H1 (cell line): ENCODE results near the gene RNU4-1. TPM values are rescaled to one million over a fixed set of nuclear protein-coding genes. Genes with fewer than 3 reads are reported as not detected.

Experiments used
- CTCF ChIA-PET: fragments of 300-600 bp; sonication (Branson Sonifier 250); formaldehyde crosslinking; loops from one replicate; lab custom pipeline; 2021; ENCODE audit not compliant: partially characterized antibody; lab: Charles Lee
- POLR2A ChIA-PET: fragments of 300-600 bp; sonication (Branson Sonifier 250); formaldehyde crosslinking; loops from one replicate; lab custom pipeline; 2021; ENCODE audit warnings: inconsistent platforms; ENCODE audit not compliant: partially characterized antibody; lab: Charles Lee
- DNase-seq, 2 experiments: peaks; one replicate each; pipeline versions ENCODE4 v3.0.0 to v3.0.0-alpha.2; 2010 to 2022; ENCODE audit warnings: low spot score in 2 of 2, low read depth in 1 of 2, mixed read lengths in 1 of 2
- FAIRE-seq: peaks from 2 replicates; lab custom pipeline; 2011; peaks lifted over from hg19 to GRCh38; lab: Jason Lieb, UNC
- H2AFZ ChIP-seq: 2 replicates; pipeline ENCODE4 v1.8.1; 2012; ENCODE audit warnings: low read length, inconsistent platforms
- H2AK5ac ChIP-seq: 2 replicates; pipeline ENCODE4 v1.6.1; 2013; ENCODE audit warnings: low read depth, low read length
- H2BK120ac ChIP-seq: replicated peaks from 2 replicates; pipeline ENCODE3; 2013; ENCODE audit warnings: low read depth, low read length, inconsistent platforms
- H2BK12ac ChIP-seq: 2 replicates; pipeline ENCODE4 v1.6.1; 2013; ENCODE audit warnings: low read depth, low read length
- H2BK15ac ChIP-seq: 2 replicates; pipeline ENCODE4 v1.6.1; 2013; ENCODE audit warnings: low read length
- H2BK20ac ChIP-seq: 2 replicates; pipeline ENCODE4 v1.6.1; 2013; ENCODE audit warnings: low read length
- H2BK5ac ChIP-seq: 2 replicates; pipeline ENCODE4 v1.6.1; 2013; ENCODE audit warnings: low read depth, low read length
- H3K14ac ChIP-seq: 2 replicates; pipeline ENCODE4 v1.6.1; 2013; ENCODE audit warnings: inconsistent platforms; ENCODE audit not compliant: insufficient read length
- H3K18ac ChIP-seq: 2 replicates; pipeline ENCODE4 v1.6.1; 2013; ENCODE audit warnings: low read length; ENCODE audit errors: extremely low read depth
- H3K23ac ChIP-seq: 2 replicates; pipeline ENCODE4 v1.6.1; 2013; ENCODE audit warnings: inconsistent platforms; ENCODE audit not compliant: insufficient read length
- H3K23me2 ChIP-seq: 2 replicates; pipeline ENCODE4 v1.6.1; 2013; ENCODE audit warnings: low read depth, low read length
- H3K27ac ChIP-seq: 2 replicates; pipeline ENCODE4 v1.6.1; 2011; ENCODE audit warnings: low read depth, low read length, inconsistent platforms
- H3K27me3 ChIP-seq, 4 experiments: replicated peaks in 1 of 4; 1 replicate in 1 of 4; 2 replicates in 3 of 4; pipeline versions ENCODE4 v1.6.1 to v1.8.1; 2011 to 2013; ENCODE audit warnings: low read length in 3 of 4, mild to moderate bottlenecking in 3 of 4, inconsistent platforms in 2 of 4, mixed read lengths in 2 of 4, moderate library complexity in 1 of 4; ENCODE audit not compliant: control insufficient read depth in 3 of 4, insufficient read depth in 3 of 4; ENCODE audit errors: extremely low read depth in 1 of 4
- H3K36me3 ChIP-seq, 4 experiments: 2 replicates each; pipeline versions ENCODE4 v1.6.1 to v1.8.1; 2011 to 2013; ENCODE audit warnings: mild to moderate bottlenecking in 4 of 4, low read length in 3 of 4, moderate library complexity in 2 of 4, control low read depth in 1 of 4, inconsistent platforms in 1 of 4; ENCODE audit not compliant: insufficient read depth in 4 of 4, control insufficient read depth in 2 of 4
- H3K4ac ChIP-seq: replicated peaks from 2 replicates; pipeline ENCODE3; 2013; ENCODE audit warnings: low read length, low read depth, mixed read lengths, inconsistent platforms; ENCODE audit not compliant: insufficient read length
- H3K4me1 ChIP-seq, 4 experiments: replicated peaks in 1 of 4; 1 replicate in 1 of 4; 2 replicates in 3 of 4; pipeline versions ENCODE4 v1.6.1 to v1.8.1; 2011 to 2013; ENCODE audit warnings: low read length in 3 of 4, inconsistent platforms in 2 of 4, mixed read lengths in 1 of 4; ENCODE audit not compliant: insufficient read depth in 4 of 4, control insufficient read depth in 3 of 4
- H3K4me2 ChIP-seq, 2 experiments: 2 replicates each; pipeline versions ENCODE4 v1.6.1 to v1.8.1; 2011 to 2013; ENCODE audit warnings: low read depth in 2 of 2, low read length in 2 of 2, control low read depth in 1 of 2, inconsistent platforms in 1 of 2, mild to moderate bottlenecking in 1 of 2; ENCODE audit not compliant: insufficient read depth in 1 of 2
- H3K4me3 ChIP-seq, 4 experiments: fragments of 200-600, 300-600 bp in 1 of 4; sonication (generic), shearing (Covaris generic), sonication (Bioruptor Twin) in 1 of 4; 2 replicates each; pipeline versions ENCODE4 v1.5.1 to v1.8.1; 2011 to 2016; ENCODE audit warnings: low read length in 4 of 4, low read depth in 3 of 4, control low read depth in 2 of 4, inconsistent platforms in 2 of 4, mild to moderate bottlenecking in 2 of 4, mixed read lengths in 1 of 4, moderate library complexity in 1 of 4; ENCODE audit not compliant: insufficient read depth in 2 of 4; ENCODE audit errors: extremely low read depth in 1 of 4
- H3K56ac ChIP-seq: replicated peaks from 2 replicates; pipeline ENCODE3; 2013; ENCODE audit warnings: low read depth, mild to moderate bottlenecking, mixed read lengths, low read length, inconsistent platforms; ENCODE audit not compliant: insufficient read length
- H3K79me1 ChIP-seq: 2 replicates; pipeline ENCODE4 v1.6.1; 2013; ENCODE audit warnings: low read depth, low read length, control low read depth
- H3K79me2 ChIP-seq, 2 experiments: 2 replicates each; pipeline versions ENCODE4 v1.6.1 to v1.8.1; 2012 to 2013; ENCODE audit warnings: low read length in 2 of 2, mild to moderate bottlenecking in 2 of 2, inconsistent platforms in 1 of 2; ENCODE audit not compliant: insufficient read depth in 2 of 2, control insufficient read depth in 1 of 2
- H3K9ac ChIP-seq, 4 experiments: replicated peaks in 1 of 4; 1 replicate in 1 of 4; 2 replicates in 3 of 4; pipeline versions ENCODE4 v1.6.1 to v1.8.1; 2011 to 2013; ENCODE audit warnings: low read depth in 3 of 4, low read length in 3 of 4, control low read depth in 2 of 4, mild to moderate bottlenecking in 2 of 4, moderate library complexity in 2 of 4, inconsistent platforms in 1 of 4; ENCODE audit errors: extremely low read depth in 1 of 4
- H3K9me3 ChIP-seq, 2 experiments: 2 replicates each; pipeline versions ENCODE4 v1.6.1 to v1.8.1; 2012 to 2013; ENCODE audit warnings: mild to moderate bottlenecking in 2 of 2, moderate library complexity in 2 of 2, control low read depth in 1 of 2, inconsistent platforms in 1 of 2, low read depth in 1 of 2, low read length in 1 of 2, mixed read lengths in 1 of 2; ENCODE audit not compliant: insufficient read depth in 2 of 2
- H4K20me1 ChIP-seq, 2 experiments: replicated peaks in 1 of 2; 2 replicates each; pipeline versions ENCODE3 to v1.8.1; 2011 to 2013; ENCODE audit warnings: inconsistent platforms in 2 of 2, low read length in 2 of 2, mild to moderate bottlenecking in 1 of 2; ENCODE audit not compliant: insufficient read depth in 2 of 2, control insufficient read depth in 1 of 2
- H4K5ac ChIP-seq: 2 replicates; pipeline ENCODE4 v1.6.1; 2013; ENCODE audit warnings: low read length, low read depth, mixed read lengths, inconsistent platforms; ENCODE audit not compliant: insufficient read length
- H4K8ac ChIP-seq: 2 replicates; pipeline ENCODE4 v1.8.0; 2013; ENCODE audit warnings: mild to moderate bottlenecking, moderate library complexity, low read length, inconsistent platforms; ENCODE audit not compliant: insufficient read depth; ENCODE audit errors: extremely low read depth
- H4K91ac ChIP-seq: replicated peaks from 2 replicates; pipeline ENCODE3; 2013; ENCODE audit warnings: low read length, mixed read lengths, inconsistent platforms; ENCODE audit not compliant: insufficient read length
- CTCF ChIP-seq, 3 experiments: IDR thresholded peaks; 1 replicate in 2 of 3; 2 replicates in 1 of 3; pipeline versions ENCODE4 v1.5.1 to v1.6.1; 2011; ENCODE audit warnings: low read length in 3 of 3, mild to moderate bottlenecking in 3 of 3, inconsistent platforms in 2 of 3, low read depth in 1 of 3, moderate library complexity in 1 of 3; ENCODE audit not compliant: insufficient read depth in 1 of 3; ENCODE audit errors: control extremely low read depth in 1 of 3
- HDAC2 ChIP-seq, 2 experiments: fragments of 300-600 bp in 1 of 2; sonication (generic) in 1 of 2; IDR thresholded peaks; 2 replicates each; pipeline ENCODE4 v1.6.1; 2011 to 2012; ENCODE audit warnings: low read depth in 2 of 2, low read length in 2 of 2, mild to moderate bottlenecking in 2 of 2, moderate library complexity in 2 of 2, borderline replicate concordance in 1 of 2, inconsistent platforms in 1 of 2
- RAD21 ChIP-seq, 2 experiments: IDR thresholded peaks in 1 of 2; conservative IDR thresholded peaks in 1 of 2; 2 replicates each; pipeline ENCODE4 v1.6.1; 2011; ENCODE audit warnings: low read depth in 2 of 2, low read length in 2 of 2, improper control_type of control experiment in 1 of 2, inconsistent platforms in 1 of 2, mild to moderate bottlenecking in 1 of 2, moderate library complexity in 1 of 2
- ZNF274 ChIP-seq: IDR thresholded peaks from 2 replicates; pipeline ENCODE4 v1.7.0; 2012; ENCODE audit warnings: low read length, borderline replicate concordance; ENCODE audit errors: extremely low read depth
- WGBS, 2 experiments: shearing (Covaris generic) in 1 of 2; methylation state at CpG; one replicate each; pipeline versions ENCODE4 v1.1.6 to v1.1.7; 2013 to 2015; ENCODE audit warnings: low lambda C conversion rate in 2 of 2, mixed read lengths in 2 of 2, inconsistent platforms in 1 of 2, low coverage in 1 of 2, missing lambda C conversion rate in 1 of 2; ENCODE audit not compliant: insufficient replicate concordance in 2 of 2, insufficient coverage in 1 of 2, insufficient read length in 1 of 2; ENCODE audit errors: extremely low coverage in 1 of 2, missing lambda C conversion rate in 1 of 2; 5-methylcytosine and 5-hydroxymethylcytosine counted together
- polyA plus RNA-seq, 7 experiments: library from polyadenylated mRNA; depleted of rRNA in 3 of 7; stranded (reverse) in 5 of 7; unstranded in 2 of 7; fragments of >200 nt in 5 of 7; fragments of 200-250 nt in 2 of 7; gene quantifications; 1 replicate in 5 of 7; 2 replicates in 1 of 7; 4 replicates in 1 of 7; pipeline versions ENCODE4 v1.2.1 to v1.2.3, GENCODE V29; 2011 to 2013; ENCODE audit warnings: missing spikeins in 2 of 7, mixed read lengths in 2 of 7
- total RNA-seq: library from RNA; stranded (reverse); fragmentation: NEBNext Ultra II Directional; extraction: Animal tissue kit (Norgen Biotek cat#: 25700); gene quantifications from 2 replicates; pipeline ENCODE4 v1.2.1, GENCODE V29; 2021

The RNU4-1 gene
- total and polyA plus RNA-seq, 2 of the 8 experiments (the other 6 are each of a cell fraction or from before 2014, with no cell fraction given) = under 0.01 to 1,424 TPM

DNA sequence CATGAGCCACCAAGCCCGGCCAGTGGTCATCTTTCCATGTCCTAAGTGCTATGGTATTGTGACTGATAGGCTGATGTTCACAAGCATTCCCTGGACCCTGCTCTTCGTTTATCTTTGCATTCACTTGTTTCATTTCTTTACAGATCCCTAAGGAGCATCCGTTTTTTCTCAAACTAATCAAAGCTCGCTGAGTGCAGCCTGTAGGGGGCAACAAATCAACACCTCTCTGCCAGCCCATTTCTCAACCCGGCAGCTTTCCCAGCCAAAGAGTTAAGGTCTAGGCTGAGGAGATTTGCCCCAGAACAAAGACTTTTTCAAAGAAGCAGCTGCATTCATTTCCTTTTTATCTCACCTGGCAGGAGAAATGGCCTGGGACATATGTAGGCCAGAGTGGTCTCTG is 21.2 kb upstream of the RNU4-1 start:
- Histone ChIP-seq H3K4ac (no peak overlapping the region), H2BK5ac (no peak overlapping the region), H4K8ac (no peak overlapping the region), H2BK120ac (no peak overlapping the region), H4K5ac (no peak overlapping the region), H3K27ac (no peak overlapping the region), H3K9ac (no peak overlapping the region), H3K79me1 (no peaks in the 10 kb centered on the region), H3K23me2 (peaks cover 3% of the 10 kb centered on the region; the same call in 1 of the 2 replicates), H2BK12ac (no peak overlapping the region), H3K23ac (no peak overlapping the region), H3K56ac (no peak overlapping the region), H3K4me2 (no peak overlapping the region), H3K79me2 (no peaks in the 10 kb centered on the region), H3K36me3 (no peaks in the 10 kb centered on the region), H3K4me1 (peaks cover 0 to 8% (median 4%) of the 10 kb centered on the region in 4 experiments; a peak in 3 of 7 replicates), H3K27me3 (no peaks in the 10 kb centered on the region), H4K20me1 (no peaks in the 10 kb centered on the region), H2AFZ (no peak overlapping the region), H2BK20ac (no peak overlapping the region), H4K91ac (no peak overlapping the region), H2AK5ac (no peak overlapping the region), H3K9me3 (no peaks in the 10 kb centered on the region), H3K14ac (no peak overlapping the region), H3K4me3 (no peak overlapping the region), H3K18ac (no peak overlapping the region), H2BK15ac (no peak overlapping the region)
- FAIRE-seq (peak; percentile 74), DNase-seq (peak in 1 of 2 experiments; percentile 66)
- CTCF ChIA-PET = interaction anchor here (0.5 to 11.0 kb wide), 21 partner anchors 9 to 1584 kb away, joined by 3 to 109 read pairs (median 4); partner anchors contain the start of genes PLA2G1B, PXN, RNU4-1 and RNU4-2
- TF ChIP-seq HDAC2 (IDR thresholded peaks at IDR 0.05; ENCODE audit: borderline replicate concordance in 1 of 2, low read depth in 2 of 2, low read length in 2 of 2) = no peak
- peak; percentile 18 to 48; a peak in 3 of 4 replicates for TF ChIP-seq RAD21 (IDR thresholded peaks at IDR 0.05 in 1 of 2, conservative IDR thresholded peaks at IDR 0.05 in 1 of 2; ENCODE audit: low read depth in 2 of 2, low read length in 2 of 2)
- no peak for TF ChIP-seq ZNF274
- TF ChIP-seq CTCF (IDR thresholded peaks at IDR 0.05; ENCODE audit: control extremely low read depth in 1 of 3, insufficient read depth in 1 of 3, low read depth in 1 of 3, low read length in 3 of 3) = peak; percentile 44 to 69 (median 50)
- POLR2A ChIA-PET = interaction anchor here (0.7 to 8.1 kb wide), 10 partner anchors 9 to 149 kb away, joined by 3 to 102 read pairs (median 4); partner anchors contain the start of genes PXN, RNU4-1, RNU4-2 and RPLP0
- WGBS, 2 experiments = 56% methylated on average over 5 of the region's 5 CpGs; no CpG with 5 or more reads in 1 of the 2 experiments
